ENCODE measurements around the gene ADD1.
"Not testable (repeated sequence)": the region's sequence is repeated elsewhere in the genome, so short reads cannot be mapped to it uniquely, and the experiment has no call there.

ADD1 gene

GRCh38 chr4:2942532-2943363 is 99.1 kb downstream of the ADD1 start:
- no peak for DNase-seq (ENCODE audit: low read depth in 2 of 2, low spot score in 1 of 2)

- no peak for DNase-seq (ENCODE audit: low read depth in 2 of 2, low spot score in 1 of 2)
Observed at GRCh38 chr4:2943364-2944090, 99.9 kb downstream of the ADD1 start.

GRCh38 chr4:2944091-2944482 is 100.4 kb downstream of the ADD1 start:
- DNase-seq (ENCODE audit: low read depth in 2 of 2, low spot score in 1 of 2) = no peak

GRCh38 chr4:2944586-2945526 is 101.2 kb downstream of the ADD1 start:
- no peak for DNase-seq (ENCODE audit: low read depth in 2 of 2, low spot score in 1 of 2)

GRCh38 chr4:2945619-2946604 is 102.3 kb downstream of the ADD1 start:
- DNase-seq (ENCODE audit: low read depth in 2 of 2, low spot score in 1 of 2) = not testable (repeated sequence)

GRCh38 chr4:2946812-2947600 is 103.4 kb downstream of the ADD1 start:
- DNase-seq (ENCODE audit: low read depth in 2 of 2, low spot score in 1 of 2) = no peak

GRCh38 chr4:2947926-2948325 is 104.3 kb downstream of the ADD1 start:
- DNase-seq (ENCODE audit: low read depth in 2 of 2, low spot score in 1 of 2) = no peak

- no peak for DNase-seq (ENCODE audit: low read depth in 2 of 2, low spot score in 1 of 2)
Observed at GRCh38 chr4:2948895-2949781, 105.5 kb downstream of the ADD1 start.

- DNase-seq (ENCODE audit: low read depth in 2 of 2, low spot score in 1 of 2) = no peak
Observed at GRCh38 chr4:2949782-2950125, 106.1 kb downstream of the ADD1 start.

GRCh38 chr4:2950221-2950989 is 106.8 kb downstream of the ADD1 start:
- no peak for DNase-seq (ENCODE audit: low read depth in 2 of 2, low spot score in 1 of 2)

- no peak for DNase-seq (ENCODE audit: low read depth in 2 of 2, low spot score in 1 of 2)
Observed at GRCh38 chr4:2953496-2953895, 109.9 kb downstream of the ADD1 start.

GRCh38 chr4:2954358-2955185 is 110.9 kb downstream of the ADD1 start:
- DNase-seq (ENCODE audit: low read depth in 2 of 2, low spot score in 1 of 2) = no peak

- DNase-seq (ENCODE audit: low read depth in 2 of 2, low spot score in 1 of 2) = not testable (repeated sequence)
Observed at GRCh38 chr4:2955186-2956044, 111.8 kb downstream of the ADD1 start.

- no peak for DNase-seq (ENCODE audit: low read depth in 2 of 2, low spot score in 1 of 2)
Observed at GRCh38 chr4:2958446-2958845, 114.8 kb downstream of the ADD1 start.

GRCh38 chr4:2960450-2960849 is 116.8 kb downstream of the ADD1 start:
- DNase-seq (ENCODE audit: low read depth in 2 of 2, low spot score in 1 of 2) = not testable (repeated sequence)

- DNase-seq (ENCODE audit: low read depth in 2 of 2, low spot score in 1 of 2) = no peak
Observed at GRCh38 chr4:2961421-2961810, 117.8 kb downstream of the ADD1 start.

Measured in stimulated activated CD8-positive, alpha-beta memory T cell treated with anti-CD3 and anti-CD28 coated beads, Interleukin-4, amount 100 ng/mL, for 1 hour (primary cell).